Tibial nerve (tissue), 4 donors: Measurements from ENCODE around the gene GOLT1B. TPM values are rescaled to one million over a fixed set of nuclear protein-coding genes. Genes with fewer than 3 reads are reported as not detected.
A peak's percentile ranks its signal among the peaks of the same experiment; 100 is the strongest.

Experiments
- DNase-seq, 2 donors: peaks; one replicate each; pipeline ENCODE4 v3.0.0-alpha.2; 2019; ENCODE audit warnings: low spot score in 2 of 2
- H3K27ac ChIP-seq, 4 donors: fragments of 200-600 bp; sonication (generic) in 3 of 4; one replicate each; pipeline ENCODE4 v1.5.1; 2017 to 2019; ENCODE audit warnings: mild to moderate bottlenecking in 1 of 4
- H3K27me3 ChIP-seq, 2 donors: fragments of 200-600 bp; sonication (generic) in 1 of 2; one replicate each; pipeline versions ENCODE4 v1.5.1 to v1.6.0; 2017 to 2019
- H3K36me3 ChIP-seq, 3 donors: fragments of 200-600 bp; sonication (generic); one replicate each; pipeline ENCODE4 v1.5.1; 2018 to 2019
- H3K4me1 ChIP-seq, 4 donors: fragments of 200-600 bp; sonication (generic) in 3 of 4; one replicate each; pipeline ENCODE4 v1.5.1; 2017 to 2019
- H3K4me3 ChIP-seq, 4 donors: fragments of 200-600 bp; sonication (generic) in 3 of 4; one replicate each; pipeline ENCODE4 v1.5.1; 2017 to 2019; ENCODE audit warnings: mild to moderate bottlenecking in 1 of 4, moderate library complexity in 1 of 4
- H3K9me3 ChIP-seq, 4 donors: fragments of 200-600 bp; sonication (generic) in 3 of 4; one replicate each; pipeline ENCODE4 v1.5.1; 2017 to 2019
- CTCF ChIP-seq, 5 experiments: fragments of 200-600 bp in 3 of 5; fragments of 450-650 bp in 2 of 5; sonication (generic) in 3 of 5; IDR thresholded peaks; one replicate each; pipeline ENCODE4 v1.5.1; 2016 to 2019; ENCODE audit warnings: antibody characterized with exemption in 5 of 5, mild to moderate bottlenecking in 3 of 5, moderate library complexity in 2 of 5
- EP300 ChIP-seq, 2 donors: sonication (generic); formaldehyde crosslinking; IDR thresholded peaks; one replicate each; pipeline ENCODE4 v1.6.1; 2017; ENCODE audit warnings: antibody characterized with exemption in 2 of 2, mild to moderate bottlenecking in 1 of 2
- POLR2A ChIP-seq, 2 donors: fragments of 450-650 bp; IDR thresholded peaks; one replicate each; pipeline ENCODE4 v1.6.1; 2017; ENCODE audit warnings: antibody characterized with exemption in 2 of 2, mild to moderate bottlenecking in 2 of 2, moderate library complexity in 2 of 2
- WGBS, 2 donors: methylation state at CpG; one replicate each; pipeline ENCODE4 v1.1.5; 2018; 5-methylcytosine and 5-hydroxymethylcytosine counted together
- total RNA-seq, 4 donors: library from RNA; depleted of rRNA; stranded (reverse); fragments of >200 nt; gene quantifications; one replicate each; pipeline ENCODE4 v1.1.0, GENCODE V29; 2016

Gene GOLT1B
- total RNA-seq, 4 donors from 2014 or later: 16.8 to 28.8 (median 18.8) TPM

GRCh38 chr12:21559855-21560569 is 58.4 kb downstream of the GOLT1B start:
- no peak overlapping the region for H3K4me3 ChIP-seq
- WGBS, 2 donors: 68 to 69% methylated on average over 7 of the region's 7 CpGs
- no peak for TF ChIP-seq POLR2A (IDR thresholded peaks at IDR 0.05)
- TF ChIP-seq EP300 (IDR thresholded peaks at IDR 0.05): no peak
- no peak for TF ChIP-seq CTCF (IDR thresholded peaks at IDR 0.05)
- H3K9me3 ChIP-seq: no peaks in the 10 kb centered on the region
- no peaks in the 10 kb centered on the region for H3K36me3 ChIP-seq
- H3K27ac ChIP-seq: peak overlapping the region in 1 of 4 donors; percentile 59
- no peaks in the 10 kb centered on the region for H3K27me3 ChIP-seq
- DNase-seq: peak in 1 of 2 donors; percentile 14
- no peaks in the 10 kb centered on the region for H3K4me1 ChIP-seq

- WGBS, 2 donors: 26 to 28% methylated on average over 2 of the region's 2 CpGs
- Histone ChIP-seq H3K27me3 (no peaks in the 10 kb centered on the region), H3K36me3 (no peaks in the 10 kb centered on the region), H3K27ac (no peak overlapping the region), H3K4me1 (no peaks in the 10 kb centered on the region), H3K9me3 (no peaks in the 10 kb centered on the region), H3K4me3 (no peak overlapping the region)
- no peak for DNase-seq
- TF ChIP-seq CTCF (IDR thresholded peaks at IDR 0.05): no peak
- TF ChIP-seq EP300 (IDR thresholded peaks at IDR 0.05): no peak
- no peak for TF ChIP-seq POLR2A (IDR thresholded peaks at IDR 0.05)
These were observed 59.6 kb downstream of the GOLT1B start for GRCh38 chr12:21561158-21561557.

- Histone ChIP-seq H3K9me3 (no peaks in the 10 kb centered on the region), H3K27ac (no peak overlapping the region), H3K4me1 (no peaks in the 10 kb centered on the region), H3K36me3 (no peaks in the 10 kb centered on the region), H3K4me3 (no peak overlapping the region), H3K27me3 (no peaks in the 10 kb centered on the region)
- no peak for TF ChIP-seq CTCF (IDR thresholded peaks at IDR 0.05)
- no peak for TF ChIP-seq POLR2A (IDR thresholded peaks at IDR 0.05)
- TF ChIP-seq EP300 (IDR thresholded peaks at IDR 0.05): no peak
- no peak for DNase-seq
- WGBS, 2 donors: 75 to 80% methylated on average over 2 of the region's 2 CpGs
These were observed 61.3 kb downstream of the GOLT1B start for GRCh38 chr12:21562859-21563258.

GRCh38 chr12:21566223-21566906 is 64.8 kb downstream of the GOLT1B start:
- H3K4me1 ChIP-seq: no peaks in the 10 kb centered on the region
- WGBS, 2 donors: 79 to 84% methylated on average over 5 of the region's 5 CpGs
- no peaks in the 10 kb centered on the region for H3K36me3 ChIP-seq
- DNase-seq: no peak
- peak overlapping the region in 1 of 4 donors; percentile 34 for H3K27ac ChIP-seq
- TF ChIP-seq EP300 (IDR thresholded peaks at IDR 0.05) (no peak), CTCF (IDR thresholded peaks at IDR 0.05) (no peak), POLR2A (IDR thresholded peaks at IDR 0.05) (no peak)
- no peak overlapping the region for H3K4me3 ChIP-seq
- H3K27me3 ChIP-seq: no peaks in the 10 kb centered on the region
- H3K9me3 ChIP-seq: no peaks in the 10 kb centered on the region

GRCh38 chr12:21566907-21567394 is 65.4 kb downstream of the GOLT1B start:
- Histone ChIP-seq H3K27ac (peak overlapping the region in 1 of 4 donors; percentile 34), H3K27me3 (no peaks in the 10 kb centered on the region), H3K9me3 (no peaks in the 10 kb centered on the region), H3K4me3 (no peak overlapping the region), H3K4me1 (no peaks in the 10 kb centered on the region), H3K36me3 (no peaks in the 10 kb centered on the region)
- TF ChIP-seq POLR2A (IDR thresholded peaks at IDR 0.05) (no peak), CTCF (IDR thresholded peaks at IDR 0.05) (no peak), EP300 (IDR thresholded peaks at IDR 0.05) (no peak)
- DNase-seq: no peak
- WGBS, 2 donors: 53 to 69% methylated on average over 3 of the region's 3 CpGs
